ENCODE data around the gene RASAL2.

DNA sequence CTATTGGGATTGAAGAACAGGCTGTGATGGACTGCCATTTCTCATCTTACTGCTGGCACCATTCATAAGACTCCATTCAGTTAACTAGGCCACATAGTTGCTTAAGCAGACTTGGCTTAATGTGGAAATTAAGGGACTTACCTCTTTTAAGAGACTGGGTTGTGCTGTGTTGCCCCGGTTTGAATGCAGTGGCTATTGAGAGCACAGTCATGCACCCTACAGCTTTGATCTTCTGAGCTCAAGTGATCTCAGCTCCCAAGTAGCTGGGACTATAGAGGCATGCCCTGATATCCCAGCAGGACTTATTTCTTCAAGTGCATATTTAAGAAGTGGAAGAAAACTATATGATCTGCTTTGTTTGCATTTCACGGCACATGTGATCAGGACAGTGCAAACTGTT lies 181.1 kb downstream of the RASAL2 start:
- TF ChIP-seq, protein P1, sequence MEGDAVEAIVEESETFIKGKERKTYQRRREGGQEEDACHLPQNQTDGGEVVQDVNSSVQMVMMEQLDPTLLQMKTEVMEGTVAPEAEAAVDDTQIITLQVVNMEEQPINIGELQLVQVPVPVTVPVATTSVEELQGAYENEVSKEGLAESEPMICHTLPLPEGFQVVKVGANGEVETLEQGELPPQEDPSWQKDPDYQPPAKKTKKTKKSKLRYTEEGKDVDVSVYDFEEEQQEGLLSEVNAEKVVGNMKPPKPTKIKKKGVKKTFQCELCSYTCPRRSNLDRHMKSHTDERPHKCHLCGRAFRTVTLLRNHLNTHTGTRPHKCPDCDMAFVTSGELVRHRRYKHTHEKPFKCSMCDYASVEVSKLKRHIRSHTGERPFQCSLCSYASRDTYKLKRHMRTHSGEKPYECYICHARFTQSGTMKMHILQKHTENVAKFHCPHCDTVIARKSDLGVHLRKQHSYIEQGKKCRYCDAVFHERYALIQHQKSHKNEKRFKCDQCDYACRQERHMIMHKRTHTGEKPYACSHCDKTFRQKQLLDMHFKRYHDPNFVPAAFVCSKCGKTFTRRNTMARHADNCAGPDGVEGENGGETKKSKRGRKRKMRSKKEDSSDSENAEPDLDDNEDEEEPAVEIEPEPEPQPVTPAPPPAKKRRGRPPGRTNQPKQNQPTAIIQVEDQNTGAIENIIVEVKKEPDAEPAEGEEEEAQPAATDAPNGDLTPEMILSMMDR (IDR thresholded peaks at IDR 0.05 in 8 of 11, conservative IDR thresholded peaks at IDR 0.05 in 3 of 11): no peak
- TF ChIP-seq POLR2AphosphoS5 (IDR thresholded peaks at IDR 0.05): no peak

Measured in spleen (tissue), 7 donors.